Naive thymus-derived CD4-positive, alpha-beta T cell (primary cell): ENCODE measurements around the gene PBX1. TPM values are rescaled to one million over a fixed set of nuclear protein-coding genes. Genes with fewer than 3 reads are reported as not detected.

ENCODE experiments used
- ATAC-seq: fragments of 150-1000 bp; cut with Tn5 transposase; 2 replicates; pipeline ENCODE4 v1.10.0; 2021; ENCODE audit warnings: mild to moderate bottlenecking, moderate library complexity
- CTCF ChIA-PET: fragments of 350-600 bp; sonication (Branson Sonifier 250); formaldehyde crosslinking; loops from one replicate; lab custom pipeline; 2021; ENCODE audit warnings: antibody characterized with exemption; lab: Charles Lee
- POLR2A ChIA-PET: fragments of 350-600 bp; sonication (Branson Sonifier 250); formaldehyde crosslinking; loops from one replicate; lab custom pipeline; 2021; ENCODE audit warnings: antibody characterized with exemption, inconsistent platforms; lab: Charles Lee
- DNase-seq, 9 donors: peaks; one replicate each; pipeline versions ENCODE4 v3.0.0 to v3.0.0-alpha.2; 2020 to 2022; ENCODE audit warnings: mixed read lengths in 1 of 9
- H3K27ac ChIP-seq: one replicate; pipeline ENCODE4 v1.7.0; 2013; ENCODE audit warnings: mild to moderate bottlenecking, low read depth, low read length, moderate library complexity
- H3K27me3 ChIP-seq, 2 donors: one replicate each; pipeline ENCODE4 v1.7.0; 2013; ENCODE audit warnings: low read length in 2 of 2, mild to moderate bottlenecking in 2 of 2, moderate library complexity in 2 of 2; ENCODE audit not compliant: control insufficient read depth in 2 of 2, insufficient read depth in 2 of 2
- H3K36me3 ChIP-seq, 3 experiments: 1 replicate in 2 of 3; 2 replicates in 1 of 3; pipeline ENCODE4 v1.7.0; 2013; ENCODE audit warnings: low read length in 3 of 3, mild to moderate bottlenecking in 3 of 3, moderate library complexity in 1 of 3; ENCODE audit not compliant: insufficient read depth in 3 of 3, control insufficient read depth in 2 of 3
- H3K4me1 ChIP-seq, 2 donors: one replicate each; pipeline ENCODE4 v1.7.0; 2013; ENCODE audit warnings: low read length in 2 of 2, mild to moderate bottlenecking in 2 of 2, moderate library complexity in 1 of 2; ENCODE audit not compliant: control insufficient read depth in 2 of 2, insufficient read depth in 2 of 2
- H3K4me3 ChIP-seq: 2 replicates; pipeline ENCODE4 v1.7.0; 2013; ENCODE audit warnings: mild to moderate bottlenecking, low read length
- H3K9me3 ChIP-seq, 3 experiments: 1 replicate in 2 of 3; 2 replicates in 1 of 3; pipeline ENCODE4 v1.7.0; 2013; ENCODE audit warnings: low read length in 3 of 3; ENCODE audit not compliant: control insufficient read depth in 2 of 3
- H3K27ac Mint-ChIP-seq, 9 donors: one replicate each; pipeline ENCODE4 v1.8.0; 2020 to 2022; ENCODE audit warnings: mixed read lengths in 9 of 9, mild to moderate bottlenecking in 8 of 9, moderate library complexity in 5 of 9, inconsistent platforms in 2 of 9
- H3K27me3 Mint-ChIP-seq, 5 donors: one replicate each; pipeline ENCODE4 v1.8.0; 2021 to 2022; ENCODE audit warnings: mixed read lengths in 5 of 5, mild to moderate bottlenecking in 1 of 5
- H3K36me3 Mint-ChIP-seq, 5 donors: one replicate each; pipeline ENCODE4 v1.8.0; 2020 to 2022; ENCODE audit warnings: mixed read lengths in 5 of 5, mild to moderate bottlenecking in 3 of 5, inconsistent platforms in 1 of 5
- H3K4me1 Mint-ChIP-seq, 7 donors: one replicate each; pipeline ENCODE4 v1.8.0; 2020 to 2022; ENCODE audit warnings: mixed read lengths in 7 of 7, mild to moderate bottlenecking in 3 of 7, inconsistent platforms in 1 of 7
- H3K4me3 Mint-ChIP-seq, 10 donors: one replicate each; pipeline ENCODE4 v1.8.0; 2020 to 2022; ENCODE audit warnings: mild to moderate bottlenecking in 10 of 10, mixed read lengths in 10 of 10, moderate library complexity in 6 of 10, inconsistent platforms in 2 of 10
- H3K9me3 Mint-ChIP-seq, 11 donors: one replicate each; pipeline ENCODE4 v1.8.0; 2020 to 2022; ENCODE audit warnings: mixed read lengths in 11 of 11, mild to moderate bottlenecking in 4 of 11, inconsistent platforms in 1 of 11, moderate library complexity in 1 of 11
- intact Hi-C, 2 donors: fragments of 100-400 bp; cut with micrococcal nuclease; formaldehyde crosslinking; loops; one replicate each; pipeline ENCODE4 v1.15.1; 2023
- polyA plus RNA-seq, 2 donors: library from polyadenylated mRNA; unstranded; fragments of 300-500 nt; fragmentation: Illumina TruSeq; gene quantifications; one replicate each; pipeline ENCODE4 v1.2.3, GENCODE V29; 2021
- total RNA-seq, 6 experiments: library from RNA in 5 of 6; stranded (reverse) in 5 of 6; gene quantifications; 1 replicate in 5 of 6; 2 replicates in 1 of 6; pipeline ENCODE4 v1.2.3 and lab custom pipeline; 2021 to 2026

Gene PBX1
- total and polyA plus RNA-seq, 7 experiments from 2014 or later: 0.02 to 2.9 (median 1.7) TPM; not detected in 1

DNA sequence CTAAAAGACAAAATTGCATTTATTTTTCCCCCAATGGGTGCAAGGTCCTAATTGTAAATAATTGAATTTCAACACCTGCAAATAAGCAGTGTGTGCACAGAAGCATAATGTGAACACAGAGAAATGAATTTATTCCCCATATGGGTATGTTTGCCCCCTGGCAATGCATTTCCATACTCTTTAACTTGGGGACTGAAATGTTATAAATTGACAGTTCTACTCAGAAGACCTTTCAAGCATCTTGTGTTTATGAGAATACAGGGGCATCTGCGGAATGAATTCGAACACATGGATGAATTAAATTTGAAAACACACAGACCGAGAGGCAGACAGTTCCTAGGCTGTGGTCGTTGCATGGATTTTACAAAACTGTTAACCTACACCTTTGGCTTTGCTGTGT, 3.5 kb downstream of the PBX1 start:
- Mint-ChIP-seq H3K4me3 (no peak overlapping the region), H3K4me1 (peaks cover 0 to 29% (median 22%) of the 10 kb centered on the region in 7 donors), H3K27ac (no peak overlapping the region), H3K27me3 (peaks cover 20 to 40% (median 28%) of the 10 kb centered on the region in 5 donors), H3K36me3 (no peaks in the 10 kb centered on the region), H3K9me3 (peaks cover 0 to 3% (median 0%) of the 10 kb centered on the region in 11 donors)
- no peak overlapping the region for H3K4me3 ChIP-seq
- no peak for DNase-seq
- no peaks in the 10 kb centered on the region for H3K27me3 ChIP-seq
- intact Hi-C loops: no loop called here
- H3K4me1 ChIP-seq: no peaks in the 10 kb centered on the region
- ATAC-seq: no peak
- POLR2A ChIA-PET: no interaction called here
- H3K36me3 ChIP-seq: no peaks in the 10 kb centered on the region
- CTCF ChIA-PET: no interaction called here
- H3K27ac ChIP-seq: no peak overlapping the region
- H3K9me3 ChIP-seq: no peaks in the 10 kb centered on the region

DNA sequence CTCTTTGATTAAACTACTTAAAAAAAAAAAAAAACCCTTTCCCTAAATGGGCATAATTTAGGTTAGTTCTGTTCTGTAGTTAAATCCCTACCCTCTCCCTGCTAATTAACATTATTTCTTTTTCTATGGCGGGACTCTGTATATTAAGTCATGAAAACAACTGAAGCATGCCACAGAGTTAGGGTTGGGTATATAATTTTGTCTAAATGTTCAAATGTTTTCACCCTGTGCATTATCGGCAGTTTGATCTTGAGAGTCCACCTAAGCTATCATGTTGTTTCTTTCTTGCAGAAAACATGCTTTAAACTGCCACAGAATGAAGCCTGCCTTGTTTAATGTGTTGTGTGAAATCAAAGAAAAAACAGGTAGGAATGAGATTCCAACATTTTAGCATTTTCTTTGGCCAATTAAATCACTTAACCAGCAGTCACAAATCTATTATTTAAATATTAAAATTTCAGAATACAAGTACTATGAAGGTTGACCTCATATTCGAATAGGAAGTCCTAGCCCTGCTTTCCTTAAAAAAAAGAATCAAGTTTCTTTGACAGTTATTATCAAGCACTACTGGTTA, 4.0 kb downstream of the PBX1 start:
- CTCF ChIA-PET: no interaction called here
- H3K9me3 ChIP-seq: no peaks in the 10 kb centered on the region
- intact Hi-C loops: no loop called here
- Mint-ChIP-seq H3K4me1 (peaks cover 0 to 25% (median 18%) of the 10 kb centered on the region in 7 donors), H3K9me3 (peaks cover 0 to 5% (median 0%) of the 10 kb centered on the region in 11 donors), H3K4me3 (no peak overlapping the region), H3K36me3 (no peaks in the 10 kb centered on the region), H3K27ac (no peak overlapping the region), H3K27me3 (peaks cover 16 to 35% (median 25%) of the 10 kb centered on the region in 5 donors)
- DNase-seq (no peak), ATAC-seq (no peak)
- POLR2A ChIA-PET: no interaction called here
- H3K27ac ChIP-seq: no peak overlapping the region
- H3K4me1 ChIP-seq: no peaks in the 10 kb centered on the region
- H3K36me3 ChIP-seq: no peaks in the 10 kb centered on the region
- no peak overlapping the region for H3K4me3 ChIP-seq
- H3K27me3 ChIP-seq: no peaks in the 10 kb centered on the region

DNA sequence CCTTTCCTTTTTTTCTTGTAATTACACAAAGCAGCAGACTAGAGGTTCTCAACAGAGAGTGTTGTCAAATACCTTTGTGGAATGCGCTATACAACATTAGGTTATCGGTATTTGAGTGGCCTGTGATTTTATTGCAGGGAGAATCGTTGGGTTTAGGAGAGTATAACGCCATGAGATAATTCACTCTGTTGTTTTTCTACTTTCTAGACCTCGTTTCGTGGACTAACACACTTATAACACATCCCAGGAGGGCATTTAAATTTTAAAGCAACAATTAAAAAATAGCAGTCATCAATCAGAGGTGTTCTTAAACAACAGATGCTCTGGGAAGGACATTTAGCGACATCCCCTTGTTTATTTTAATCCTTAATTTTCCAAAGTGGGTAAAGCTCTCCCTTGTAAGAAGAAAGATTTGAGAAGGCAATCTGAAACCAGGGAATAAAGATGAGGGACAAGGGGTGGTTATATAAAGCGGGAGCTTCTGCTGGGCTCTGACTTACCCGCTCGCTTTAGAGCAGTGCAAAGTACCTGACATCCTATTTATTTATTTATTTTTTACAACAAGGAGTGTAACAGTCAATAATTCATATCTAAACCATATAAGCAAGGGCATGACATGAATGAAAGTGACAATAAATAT, 4.9 kb downstream of the PBX1 start:
- ATAC-seq: no peak
- ChIA-PET POLR2A (no interaction called here), CTCF (no interaction called here)
- Mint-ChIP-seq H3K4me3 (no peak overlapping the region), H3K9me3 (peaks cover 0 to 5% (median 0%) of the 10 kb centered on the region in 11 donors), H3K27me3 (peaks cover 16 to 32% (median 25%) of the 10 kb centered on the region in 5 donors), H3K36me3 (no peaks in the 10 kb centered on the region), H3K4me1 (peaks cover 0 to 19% (median 12%) of the 10 kb centered on the region in 7 donors), H3K27ac (no peak overlapping the region)
- intact Hi-C loops: no loop called here
- no peaks in the 10 kb centered on the region for H3K36me3 ChIP-seq
- H3K27me3 ChIP-seq: no peaks in the 10 kb centered on the region
- H3K9me3 ChIP-seq: no peaks in the 10 kb centered on the region
- no peak for DNase-seq
- no peak overlapping the region for H3K4me3 ChIP-seq
- H3K27ac ChIP-seq: no peak overlapping the region
- H3K4me1 ChIP-seq: no peaks in the 10 kb centered on the region

DNA sequence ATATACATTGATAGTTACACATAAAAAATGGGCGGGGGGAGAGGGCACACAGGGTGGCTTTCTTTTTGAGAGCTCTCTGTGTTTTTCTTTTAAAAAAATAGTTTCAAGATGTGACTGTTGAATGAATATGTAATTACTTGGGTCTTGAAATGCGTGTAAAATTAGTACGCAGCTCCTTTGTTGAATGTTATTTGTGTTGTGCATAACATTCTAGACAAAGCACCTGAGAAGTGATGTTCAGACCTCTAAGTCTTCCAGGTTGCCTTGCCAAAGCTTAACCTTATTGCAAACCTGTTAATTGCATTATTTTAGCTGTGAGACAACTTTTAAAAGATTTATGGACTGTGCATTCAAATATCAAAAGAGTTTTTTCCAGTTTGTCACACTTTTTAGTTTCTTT, 5.4 kb downstream of the PBX1 start:
- no peak overlapping the region for H3K27ac ChIP-seq
- H3K4me3 ChIP-seq: no peak overlapping the region
- Mint-ChIP-seq H3K27ac (no peak overlapping the region), H3K4me3 (no peak overlapping the region), H3K36me3 (no peaks in the 10 kb centered on the region), H3K27me3 (peaks cover 16 to 32% (median 25%) of the 10 kb centered on the region in 5 donors), H3K4me1 (peaks cover 0 to 18% (median 12%) of the 10 kb centered on the region in 7 donors), H3K9me3 (peaks cover 0 to 5% (median 0%) of the 10 kb centered on the region in 11 donors)
- ChIA-PET POLR2A (no interaction called here), CTCF (no interaction called here)
- intact Hi-C loops: no loop called here
- no peaks in the 10 kb centered on the region for H3K27me3 ChIP-seq
- no peaks in the 10 kb centered on the region for H3K4me1 ChIP-seq
- no peak for DNase-seq
- ATAC-seq: no peak
- no peaks in the 10 kb centered on the region for H3K9me3 ChIP-seq
- no peaks in the 10 kb centered on the region for H3K36me3 ChIP-seq

DNA sequence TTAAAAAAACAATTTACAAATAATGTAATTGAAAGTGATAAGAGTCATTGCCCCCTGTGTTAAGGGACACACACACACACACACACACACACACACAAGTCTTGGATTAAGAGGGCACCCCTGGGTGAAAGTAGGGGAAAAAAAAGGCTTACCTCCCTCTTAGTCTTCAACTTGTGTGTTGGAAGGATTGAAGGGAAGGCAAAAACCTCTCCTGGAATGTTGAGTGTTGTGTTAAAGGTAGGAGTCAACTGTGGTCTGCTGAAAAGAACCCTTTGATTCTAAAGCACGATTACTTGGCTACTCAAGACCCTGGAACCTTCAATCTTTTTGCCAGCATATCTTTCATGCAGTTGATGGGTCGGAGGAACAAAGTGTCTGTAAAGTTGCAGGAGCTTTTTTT, 6.4 kb downstream of the PBX1 start:
- CTCF ChIA-PET: no interaction called here
- ATAC-seq: no peak

DNA sequence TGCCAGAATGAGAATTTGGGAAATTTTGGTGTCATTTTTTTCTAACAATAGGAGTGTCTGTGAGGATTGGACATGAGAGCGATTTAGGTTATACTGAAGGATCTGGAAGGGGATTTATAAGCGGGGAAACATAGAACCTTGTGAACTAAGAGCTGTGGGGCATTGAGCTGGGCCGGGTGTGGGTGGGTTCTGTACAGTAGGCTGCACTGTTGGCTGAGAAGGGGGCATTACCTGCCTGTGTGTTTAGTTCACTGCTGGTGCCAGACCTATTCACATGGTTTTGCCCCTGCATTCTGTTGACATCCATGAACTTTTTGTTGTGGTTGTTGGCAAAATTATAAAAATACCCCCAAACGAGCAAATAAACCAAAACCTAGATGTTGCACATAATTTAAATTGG, 8.8 kb downstream of the PBX1 start:
- Mint-ChIP-seq H3K4me1 (no peaks in the 10 kb centered on the region), H3K4me3 (no peak overlapping the region), H3K27ac (no peak overlapping the region), H3K36me3 (no peaks in the 10 kb centered on the region), H3K27me3 (peaks cover 0 to 5% (median 3%) of the 10 kb centered on the region in 5 donors), H3K9me3 (peaks cover 0 to 5% (median 0%) of the 10 kb centered on the region in 11 donors)
- Histone ChIP-seq H3K27me3 (no peaks in the 10 kb centered on the region), H3K4me3 (no peak overlapping the region), H3K4me1 (no peaks in the 10 kb centered on the region), H3K9me3 (no peaks in the 10 kb centered on the region), H3K27ac (no peak overlapping the region), H3K36me3 (no peaks in the 10 kb centered on the region)
- intact Hi-C loops: no loop called here
- ChIA-PET POLR2A (no interaction called here), CTCF (no interaction called here)
- no peak for DNase-seq
- ATAC-seq: no peak

More for the DNA sequence above, 6.4 kb downstream of the PBX1 start:
- H3K36me3 Mint-ChIP-seq: no peaks in the 10 kb centered on the region
- H3K27me3 Mint-ChIP-seq: peaks cover 10 to 25% (median 17%) of the 10 kb centered on the region in 5 donors
- peaks cover 0 to 5% (median 0%) of the 10 kb centered on the region in 11 donors for H3K9me3 Mint-ChIP-seq
- H3K27ac Mint-ChIP-seq: no peak overlapping the region
- intact Hi-C loops: no loop called here
- POLR2A ChIA-PET: no interaction called here
- peaks cover 0 to 11% (median 5%) of the 10 kb centered on the region in 7 donors for H3K4me1 Mint-ChIP-seq
- no peak overlapping the region for H3K27ac ChIP-seq
- no peak overlapping the region for H3K4me3 Mint-ChIP-seq
- no peak for DNase-seq
- no peaks in the 10 kb centered on the region for H3K9me3 ChIP-seq
- no peaks in the 10 kb centered on the region for H3K4me1 ChIP-seq
- H3K36me3 ChIP-seq: no peaks in the 10 kb centered on the region
- H3K27me3 ChIP-seq: no peaks in the 10 kb centered on the region
- no peak overlapping the region for H3K4me3 ChIP-seq

DNA sequence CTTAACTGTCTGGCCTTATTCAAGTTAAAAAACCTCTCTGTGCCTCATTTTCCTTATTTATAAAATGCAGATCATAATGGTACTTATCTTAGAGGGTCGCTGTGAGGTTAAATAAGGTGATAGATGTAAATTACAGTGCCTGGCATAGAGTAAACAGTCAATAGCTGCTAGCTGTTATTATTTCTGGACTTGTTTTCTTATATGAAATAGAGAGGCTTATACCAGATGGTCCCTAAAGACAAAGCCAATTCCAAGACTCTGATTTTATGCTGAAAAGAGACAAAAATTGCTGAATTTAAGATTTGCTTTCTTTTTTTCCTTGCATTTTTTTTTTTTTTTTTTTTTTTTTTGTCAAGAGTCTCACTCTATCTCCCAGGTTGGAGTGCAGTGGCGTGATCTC, 10.3 kb downstream of the PBX1 start:
- no peak overlapping the region for H3K4me3 ChIP-seq
- CTCF ChIA-PET: no interaction called here
- POLR2A ChIA-PET: no interaction called here
- Mint-ChIP-seq H3K27ac (no peak overlapping the region), H3K4me1 (no peaks in the 10 kb centered on the region), H3K27me3 (peaks cover 0 to 5% (median 3%) of the 10 kb centered on the region in 5 donors), H3K36me3 (no peaks in the 10 kb centered on the region), H3K9me3 (peaks cover 0 to 5% (median 0%) of the 10 kb centered on the region in 11 donors), H3K4me3 (no peak overlapping the region)
- H3K36me3 ChIP-seq: no peaks in the 10 kb centered on the region
- no peaks in the 10 kb centered on the region for H3K4me1 ChIP-seq
- no peak for DNase-seq
- H3K9me3 ChIP-seq: no peaks in the 10 kb centered on the region
- intact Hi-C loops: no loop called here
- H3K27ac ChIP-seq: no peak overlapping the region
- no peaks in the 10 kb centered on the region for H3K27me3 ChIP-seq
- ATAC-seq: no peak
